ENCODE data around the gene GLT1D1.

Gene GLT1D1

GRCh38 chr12:128903236-128903635 is 50.0 kb downstream of the GLT1D1 start:
- TF ChIP-seq TOX (CRISPR knock-in tag; IDR thresholded peaks at IDR 0.05; ENCODE audit: borderline replicate concordance) (no peak), GLIS3 (CRISPR knock-in tag; IDR thresholded peaks at IDR 0.05) (no peak), CSDC2 (CRISPR knock-in tag; IDR thresholded peaks at IDR 0.05) (no peak), CSRNP3 (CRISPR knock-in tag; IDR thresholded peaks at IDR 0.05) (no peak), ZNF8 (CRISPR knock-in tag; IDR thresholded peaks at IDR 0.05) (no peak), ZFP30 (CRISPR knock-in tag; IDR thresholded peaks at IDR 0.05) (no peak), ISL1 (CRISPR knock-in tag; IDR thresholded peaks at IDR 0.05) (no peak), TSHZ2 (CRISPR knock-in tag; IDR thresholded peaks at IDR 0.05) (no peak)

GRCh38 chr12:128905003-128905544 is 51.8 kb downstream of the GLT1D1 start:
- no peak for TF ChIP-seq ZNF8 (CRISPR knock-in tag; IDR thresholded peaks at IDR 0.05)
- TF ChIP-seq ARNTL (CRISPR knock-in tag; IDR thresholded peaks at IDR 0.05; ENCODE audit: borderline replicate concordance, low read depth), result no peak
- TF ChIP-seq ISL1 (CRISPR knock-in tag; IDR thresholded peaks at IDR 0.05), result no peak
- no peak for TF ChIP-seq OSR1 (CRISPR knock-in tag; IDR thresholded peaks at IDR 0.05)
- no peak for TF ChIP-seq SNAI2 (CRISPR knock-in tag; IDR thresholded peaks at IDR 0.05)
- TF ChIP-seq ESRRG (CRISPR knock-in tag; IDR thresholded peaks at IDR 0.05), result no peak
- no peak for TF ChIP-seq BACH2 (CRISPR knock-in tag; IDR thresholded peaks at IDR 0.05; ENCODE audit: borderline replicate concordance)
- no peak for TF ChIP-seq ZNF565 (CRISPR knock-in tag; conservative IDR thresholded peaks at IDR 0.05; ENCODE audit: low read depth)
- TF ChIP-seq ZC3H10 (CRISPR knock-in tag; IDR thresholded peaks at IDR 0.05), result no peak
- no peak for TF ChIP-seq TCF4 (CRISPR knock-in tag; IDR thresholded peaks at IDR 0.05; ENCODE audit: borderline replicate concordance)
- no peak for TF ChIP-seq GLIS3 (CRISPR knock-in tag; IDR thresholded peaks at IDR 0.05)
- TF ChIP-seq ZFP30 (CRISPR knock-in tag; IDR thresholded peaks at IDR 0.05), result no peak
- TF ChIP-seq, protein P1, sequence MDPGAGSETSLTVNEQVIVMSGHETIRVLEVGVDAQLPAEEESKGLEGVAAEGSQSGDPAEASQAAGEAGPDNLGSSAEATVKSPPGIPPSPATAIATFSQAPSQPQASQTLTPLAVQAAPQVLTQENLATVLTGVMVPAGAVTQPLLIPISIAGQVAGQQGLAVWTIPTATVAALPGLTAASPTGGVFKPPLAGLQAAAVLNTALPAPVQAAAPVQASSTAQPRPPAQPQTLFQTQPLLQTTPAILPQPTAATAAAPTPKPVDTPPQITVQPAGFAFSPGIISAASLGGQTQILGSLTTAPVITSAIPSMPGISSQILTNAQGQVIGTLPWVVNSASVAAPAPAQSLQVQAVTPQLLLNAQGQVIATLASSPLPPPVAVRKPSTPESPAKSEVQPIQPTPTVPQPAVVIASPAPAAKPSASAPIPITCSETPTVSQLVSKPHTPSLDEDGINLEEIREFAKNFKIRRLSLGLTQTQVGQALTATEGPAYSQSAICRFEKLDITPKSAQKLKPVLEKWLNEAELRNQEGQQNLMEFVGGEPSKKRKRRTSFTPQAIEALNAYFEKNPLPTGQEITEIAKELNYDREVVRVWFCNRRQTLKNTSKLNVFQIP (CRISPR knock-in tag; IDR thresholded peaks at IDR 0.05; ENCODE audit: borderline replicate concordance, low read depth), result no peak
- no peak for ATAC-seq

More at GRCh38 chr12:128903236-128903635, 50.0 kb downstream of the GLT1D1 start:
- no peak for ATAC-seq

DNA sequence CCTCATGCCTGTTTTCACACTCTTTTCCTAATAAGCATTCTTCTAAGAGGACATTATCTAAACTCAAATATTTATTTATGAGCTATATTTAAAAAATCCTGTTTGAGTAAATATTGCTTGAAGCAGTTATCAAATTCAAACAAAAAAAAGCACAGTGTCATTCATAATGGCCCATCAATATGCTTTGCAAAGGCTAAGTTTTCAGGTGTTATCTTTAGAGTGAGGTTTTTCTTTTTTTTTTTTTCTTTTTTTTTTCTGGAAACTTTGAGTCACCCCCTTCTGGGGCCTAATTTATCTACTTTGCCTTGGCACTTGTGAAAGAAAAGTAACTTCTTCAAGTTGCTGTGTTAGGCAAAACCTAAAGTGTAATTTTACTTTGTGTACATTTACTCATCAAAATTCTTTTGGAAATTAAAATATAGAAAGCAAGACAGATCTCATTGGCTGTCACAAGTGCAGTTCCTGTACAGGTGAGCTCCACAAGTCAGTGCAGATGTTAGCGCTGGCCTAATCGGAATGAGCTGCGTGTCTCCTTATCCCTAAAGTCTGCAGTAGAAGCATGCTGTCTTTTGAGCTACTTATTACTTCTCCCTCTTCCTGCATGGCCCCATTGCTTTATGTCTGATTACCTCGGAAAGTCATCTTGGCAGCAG is 53.3 kb downstream of the GLT1D1 start:
- no peak for ATAC-seq
- TF ChIP-seq CSRNP3 (CRISPR knock-in tag; IDR thresholded peaks at IDR 0.05) (no peak), ZNF8 (CRISPR knock-in tag; IDR thresholded peaks at IDR 0.05) (no peak), TOX (CRISPR knock-in tag; IDR thresholded peaks at IDR 0.05; ENCODE audit: borderline replicate concordance) (no peak), ZFP30 (CRISPR knock-in tag; IDR thresholded peaks at IDR 0.05) (no peak), CSDC2 (CRISPR knock-in tag; IDR thresholded peaks at IDR 0.05) (no peak), BACH2 (CRISPR knock-in tag; IDR thresholded peaks at IDR 0.05; ENCODE audit: borderline replicate concordance) (no peak), SNAI2 (CRISPR knock-in tag; IDR thresholded peaks at IDR 0.05) (no peak), OSR1 (CRISPR knock-in tag; IDR thresholded peaks at IDR 0.05) (no peak), PATZ1 (CRISPR knock-in tag; IDR thresholded peaks at IDR 0.05; ENCODE audit: borderline replicate concordance) (no peak), GLIS3 (CRISPR knock-in tag; IDR thresholded peaks at IDR 0.05) (no peak), ARNTL (CRISPR knock-in tag; IDR thresholded peaks at IDR 0.05; ENCODE audit: borderline replicate concordance, low read depth) (no peak), TCF4 (CRISPR knock-in tag; IDR thresholded peaks at IDR 0.05; ENCODE audit: borderline replicate concordance) (no peak), ZNF70 (CRISPR knock-in tag; IDR thresholded peaks at IDR 0.05) (no peak), RARB (CRISPR knock-in tag; IDR thresholded peaks at IDR 0.05) (no peak)
- TF ChIP-seq, protein P1 (CRISPR knock-in tag; IDR thresholded peaks at IDR 0.05; ENCODE audit: borderline replicate concordance, low read depth), result no peak
